Mononuclear cell (primary cell): ENCODE measurements around the gene LRP1B. TPM values are rescaled to one million over a fixed set of nuclear protein-coding genes. Genes with fewer than 3 reads are reported as not detected.

Source experiments
- H3K27me3 ChIP-seq: 2 replicates; pipeline ENCODE4 v1.6.0; 2011; ENCODE audit warnings: low read length, control low read depth; ENCODE audit not compliant: insufficient read depth
- H3K4me1 ChIP-seq: 2 replicates; pipeline ENCODE4 v1.5.1; 2011; ENCODE audit warnings: mild to moderate bottlenecking, low read length, control low read depth; ENCODE audit not compliant: insufficient read depth
- H3K4me3 ChIP-seq: 2 replicates; pipeline ENCODE4 v1.5.1; 2011; ENCODE audit warnings: mild to moderate bottlenecking, low read length, moderate library complexity
- H3K9me3 ChIP-seq: 2 replicates; pipeline ENCODE4 v1.5.1; 2011; ENCODE audit warnings: low read depth, mild to moderate bottlenecking, control low read depth, low read length
- total RNA-seq: library from RNA; depleted of rRNA; stranded (reverse); fragments of >200 nt; gene quantifications from one replicate; pipeline ENCODE4 v1.2.3, GENCODE V29; 2012

Gene LRP1B
- total RNA-seq, 1 donor, result under 0.01 TPM

GRCh38 chr2:141714496-141714895 is 416.3 kb downstream of the LRP1B start:
- H3K9me3 ChIP-seq, result no peaks in the 10 kb centered on the region

GRCh38 chr2:141711627-141712026 is 419.2 kb downstream of the LRP1B start:
- Histone ChIP-seq H3K4me1 (no peaks in the 10 kb centered on the region), H3K4me3 (no peak overlapping the region), H3K9me3 (no peaks in the 10 kb centered on the region)

More at GRCh38 chr2:141714496-141714895, 416.3 kb downstream of the LRP1B start:
- H3K4me1 ChIP-seq, result no peaks in the 10 kb centered on the region
- H3K4me3 ChIP-seq, result no peak overlapping the region
- no peaks in the 10 kb centered on the region for H3K27me3 ChIP-seq

GRCh38 chr2:141710589-141711239 is 420.1 kb downstream of the LRP1B start:
- Histone ChIP-seq H3K4me3 (no peak overlapping the region), H3K4me1 (no peaks in the 10 kb centered on the region), H3K27me3 (no peaks in the 10 kb centered on the region), H3K9me3 (no peaks in the 10 kb centered on the region)

More at GRCh38 chr2:141711627-141712026, 419.2 kb downstream of the LRP1B start:
- H3K27me3 ChIP-seq, result no peaks in the 10 kb centered on the region

GRCh38 chr2:141709756-141710155 is 421.1 kb downstream of the LRP1B start:
- H3K4me3 ChIP-seq, result no peak overlapping the region
- no peaks in the 10 kb centered on the region for H3K4me1 ChIP-seq
- no peaks in the 10 kb centered on the region for H3K9me3 ChIP-seq
- no peaks in the 10 kb centered on the region for H3K27me3 ChIP-seq

GRCh38 chr2:141707486-141707885 is 423.3 kb downstream of the LRP1B start:
- H3K4me1 ChIP-seq, result no peaks in the 10 kb centered on the region
- no peaks in the 10 kb centered on the region for H3K9me3 ChIP-seq
- no peaks in the 10 kb centered on the region for H3K27me3 ChIP-seq
- H3K4me3 ChIP-seq, result no peak overlapping the region

GRCh38 chr2:141704541-141704940 is 426.3 kb downstream of the LRP1B start:
- no peaks in the 10 kb centered on the region for H3K4me1 ChIP-seq
- no peaks in the 10 kb centered on the region for H3K27me3 ChIP-seq
- no peaks in the 10 kb centered on the region for H3K9me3 ChIP-seq
- no peak overlapping the region for H3K4me3 ChIP-seq

- no peaks in the 10 kb centered on the region for H3K27me3 ChIP-seq
- no peak overlapping the region for H3K4me3 ChIP-seq
- no peaks in the 10 kb centered on the region for H3K4me1 ChIP-seq
- no peaks in the 10 kb centered on the region for H3K9me3 ChIP-seq
These were observed 427.3 kb downstream of the LRP1B start for GRCh38 chr2:141703501-141703900.

GRCh38 chr2:141701618-141702017 is 429.2 kb downstream of the LRP1B start:
- H3K4me1 ChIP-seq, result no peaks in the 10 kb centered on the region
- H3K9me3 ChIP-seq, result no peaks in the 10 kb centered on the region
- no peak overlapping the region for H3K4me3 ChIP-seq
- no peaks in the 10 kb centered on the region for H3K27me3 ChIP-seq

GRCh38 chr2:141699573-141699972 is 431.2 kb downstream of the LRP1B start:
- no peak overlapping the region for H3K4me3 ChIP-seq
- no peaks in the 10 kb centered on the region for H3K4me1 ChIP-seq
- no peaks in the 10 kb centered on the region for H3K9me3 ChIP-seq
- H3K27me3 ChIP-seq, result no peaks in the 10 kb centered on the region

- Histone ChIP-seq H3K9me3 (no peaks in the 10 kb centered on the region), H3K4me3 (no peak overlapping the region), H3K4me1 (no peaks in the 10 kb centered on the region), H3K27me3 (no peaks in the 10 kb centered on the region)
These were observed 432.3 kb downstream of the LRP1B start for GRCh38 chr2:141698500-141698899.

- Histone ChIP-seq H3K4me1 (no peaks in the 10 kb centered on the region), H3K4me3 (no peak overlapping the region), H3K9me3 (no peaks in the 10 kb centered on the region), H3K27me3 (no peaks in the 10 kb centered on the region)
These were observed 433.8 kb downstream of the LRP1B start for GRCh38 chr2:141697035-141697434.

- no peaks in the 10 kb centered on the region for H3K9me3 ChIP-seq
- H3K27me3 ChIP-seq, result no peaks in the 10 kb centered on the region
- no peak overlapping the region for H3K4me3 ChIP-seq
- H3K4me1 ChIP-seq, result no peaks in the 10 kb centered on the region
These were observed 436.6 kb downstream of the LRP1B start for GRCh38 chr2:141694180-141694579.

GRCh38 chr2:141692829-141693228 is 438.0 kb downstream of the LRP1B start:
- no peaks in the 10 kb centered on the region for H3K9me3 ChIP-seq

GRCh38 chr2:141676139-141676538 is 454.7 kb downstream of the LRP1B start:
- Histone ChIP-seq H3K4me3 (no peak overlapping the region), H3K9me3 (no peaks in the 10 kb centered on the region), H3K4me1 (no peaks in the 10 kb centered on the region), H3K27me3 (no peaks in the 10 kb centered on the region)

More at GRCh38 chr2:141692829-141693228, 438.0 kb downstream of the LRP1B start:
- Histone ChIP-seq H3K27me3 (no peaks in the 10 kb centered on the region), H3K4me1 (no peaks in the 10 kb centered on the region), H3K4me3 (no peak overlapping the region)

- Histone ChIP-seq H3K27me3 (no peaks in the 10 kb centered on the region), H3K9me3 (no peaks in the 10 kb centered on the region), H3K4me1 (no peaks in the 10 kb centered on the region), H3K4me3 (no peak overlapping the region)
These were observed 464.6 kb downstream of the LRP1B start for GRCh38 chr2:141666191-141666590.

- Histone ChIP-seq H3K4me1 (no peaks in the 10 kb centered on the region), H3K4me3 (no peak overlapping the region), H3K27me3 (no peaks in the 10 kb centered on the region), H3K9me3 (no peaks in the 10 kb centered on the region)
These were observed 470.6 kb downstream of the LRP1B start for GRCh38 chr2:141660232-141660631.
